ENCODE measurements around the gene NAB2. TPM values are rescaled to one million over a fixed set of nuclear protein-coding genes. Genes with fewer than 3 reads are reported as not detected.

The NAB2 gene
- total and polyA plus RNA-seq, 9 of the 15 experiments (the other 6 are each of a cell fraction or from before 2014, with no cell fraction given), result 0.45 to 40.9 (median 20.4) TPM

DNA sequence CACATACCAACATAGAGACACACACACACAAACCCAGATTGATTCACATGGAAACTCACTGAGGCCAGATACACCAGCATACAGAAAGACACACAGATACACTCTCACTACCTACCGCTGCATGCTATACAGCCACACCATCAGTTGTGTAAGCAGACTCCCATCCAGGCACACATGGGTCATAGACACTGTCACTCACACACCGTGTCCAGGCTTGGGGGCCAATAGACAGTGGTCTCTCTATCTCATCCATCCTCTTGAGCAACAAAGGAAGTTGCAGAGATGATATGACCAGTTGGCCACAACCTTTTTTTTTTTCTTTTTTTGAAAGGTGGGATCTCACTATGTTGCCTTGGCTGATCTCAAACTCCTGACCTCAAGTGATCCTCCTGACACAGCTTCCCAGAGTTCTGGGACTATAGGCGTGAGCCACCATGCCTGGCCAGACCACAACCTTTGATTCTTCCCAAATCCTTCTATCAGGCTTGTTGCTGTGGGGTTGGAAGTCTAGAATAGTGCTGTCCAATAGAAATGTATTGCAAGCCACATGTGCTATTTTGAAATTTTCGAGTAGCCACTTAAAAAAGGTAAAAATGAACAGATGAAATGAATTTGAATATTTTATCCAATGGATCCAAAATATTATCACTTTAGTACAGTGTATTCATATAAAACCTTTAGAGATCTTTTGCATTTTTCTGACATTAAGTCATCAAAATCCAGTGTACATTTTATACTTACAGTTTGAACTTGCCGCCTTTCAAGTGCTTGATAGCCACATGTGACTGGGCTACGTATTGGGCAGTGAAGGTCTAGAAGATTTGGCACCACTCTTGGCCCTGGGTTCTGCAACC, 51.1 kb downstream of the NAB2 start (continued):
- TF ChIP-seq, protein P1, sequence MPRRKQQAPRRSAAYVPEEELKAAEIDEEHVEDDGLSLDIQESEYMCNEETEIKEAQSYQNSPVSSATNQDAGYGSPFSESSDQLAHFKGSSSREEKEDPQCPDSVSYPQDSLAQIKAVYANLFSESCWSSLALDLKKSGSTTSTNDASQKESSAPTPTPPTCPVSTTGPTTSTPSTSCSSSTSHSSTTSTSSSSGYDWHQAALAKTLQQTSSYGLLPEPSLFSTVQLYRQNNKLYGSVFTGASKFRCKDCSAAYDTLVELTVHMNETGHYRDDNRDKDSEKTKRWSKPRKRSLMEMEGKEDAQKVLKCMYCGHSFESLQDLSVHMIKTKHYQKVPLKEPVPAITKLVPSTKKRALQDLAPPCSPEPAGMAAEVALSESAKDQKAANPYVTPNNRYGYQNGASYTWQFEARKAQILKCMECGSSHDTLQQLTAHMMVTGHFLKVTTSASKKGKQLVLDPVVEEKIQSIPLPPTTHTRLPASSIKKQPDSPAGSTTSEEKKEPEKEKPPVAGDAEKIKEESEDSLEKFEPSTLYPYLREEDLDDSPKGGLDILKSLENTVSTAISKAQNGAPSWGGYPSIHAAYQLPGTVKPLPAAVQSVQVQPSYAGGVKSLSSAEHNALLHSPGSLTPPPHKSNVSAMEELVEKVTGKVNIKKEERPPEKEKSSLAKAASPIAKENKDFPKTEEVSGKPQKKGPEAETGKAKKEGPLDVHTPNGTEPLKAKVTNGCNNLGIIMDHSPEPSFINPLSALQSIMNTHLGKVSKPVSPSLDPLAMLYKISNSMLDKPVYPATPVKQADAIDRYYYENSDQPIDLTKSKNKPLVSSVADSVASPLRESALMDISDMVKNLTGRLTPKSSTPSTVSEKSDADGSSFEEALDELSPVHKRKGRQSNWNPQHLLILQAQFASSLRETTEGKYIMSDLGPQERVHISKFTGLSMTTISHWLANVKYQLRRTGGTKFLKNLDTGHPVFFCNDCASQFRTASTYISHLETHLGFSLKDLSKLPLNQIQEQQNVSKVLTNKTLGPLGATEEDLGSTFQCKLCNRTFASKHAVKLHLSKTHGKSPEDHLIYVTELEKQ (CRISPR knock-in tag; IDR thresholded peaks at IDR 0.05), result no peak
- TF ChIP-seq, protein P2, sequence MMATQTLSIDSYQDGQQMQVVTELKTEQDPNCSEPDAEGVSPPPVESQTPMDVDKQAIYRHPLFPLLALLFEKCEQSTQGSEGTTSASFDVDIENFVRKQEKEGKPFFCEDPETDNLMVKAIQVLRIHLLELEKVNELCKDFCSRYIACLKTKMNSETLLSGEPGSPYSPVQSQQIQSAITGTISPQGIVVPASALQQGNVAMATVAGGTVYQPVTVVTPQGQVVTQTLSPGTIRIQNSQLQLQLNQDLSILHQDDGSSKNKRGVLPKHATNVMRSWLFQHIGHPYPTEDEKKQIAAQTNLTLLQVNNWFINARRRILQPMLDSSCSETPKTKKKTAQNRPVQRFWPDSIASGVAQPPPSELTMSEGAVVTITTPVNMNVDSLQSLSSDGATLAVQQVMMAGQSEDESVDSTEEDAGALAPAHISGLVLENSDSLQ (IDR thresholded peaks at IDR 0.05), result peak; percentile 89
- no peak for TF ChIP-seq ZNF584 (CRISPR knock-in tag; IDR thresholded peaks at IDR 0.05; ENCODE audit: low read depth)
- TF ChIP-seq FIP1L1 (IDR thresholded peaks at IDR 0.05; ENCODE audit: low read depth, low read length, poor library complexity, severe bottlenecking), result no peak
- TF ChIP-seq, protein P3, sequence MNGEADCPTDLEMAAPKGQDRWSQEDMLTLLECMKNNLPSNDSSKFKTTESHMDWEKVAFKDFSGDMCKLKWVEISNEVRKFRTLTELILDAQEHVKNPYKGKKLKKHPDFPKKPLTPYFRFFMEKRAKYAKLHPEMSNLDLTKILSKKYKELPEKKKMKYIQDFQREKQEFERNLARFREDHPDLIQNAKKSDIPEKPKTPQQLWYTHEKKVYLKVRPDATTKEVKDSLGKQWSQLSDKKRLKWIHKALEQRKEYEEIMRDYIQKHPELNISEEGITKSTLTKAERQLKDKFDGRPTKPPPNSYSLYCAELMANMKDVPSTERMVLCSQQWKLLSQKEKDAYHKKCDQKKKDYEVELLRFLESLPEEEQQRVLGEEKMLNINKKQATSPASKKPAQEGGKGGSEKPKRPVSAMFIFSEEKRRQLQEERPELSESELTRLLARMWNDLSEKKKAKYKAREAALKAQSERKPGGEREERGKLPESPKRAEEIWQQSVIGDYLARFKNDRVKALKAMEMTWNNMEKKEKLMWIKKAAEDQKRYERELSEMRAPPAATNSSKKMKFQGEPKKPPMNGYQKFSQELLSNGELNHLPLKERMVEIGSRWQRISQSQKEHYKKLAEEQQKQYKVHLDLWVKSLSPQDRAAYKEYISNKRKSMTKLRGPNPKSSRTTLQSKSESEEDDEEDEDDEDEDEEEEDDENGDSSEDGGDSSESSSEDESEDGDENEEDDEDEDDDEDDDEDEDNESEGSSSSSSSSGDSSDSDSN (IDR thresholded peaks at IDR 0.05; ENCODE audit: borderline replicate concordance in 1 of 2, low read depth in 2 of 2, low read length in 2 of 2), result no peak
- TF ChIP-seq CEBPB (tag; IDR thresholded peaks at IDR 0.05), result peak; percentile 79
- TF ChIP-seq HDAC8 (tag; IDR thresholded peaks at IDR 0.05), result no peak
- no peak for TF ChIP-seq XRCC4 (IDR thresholded peaks at IDR 0.05; ENCODE audit: extremely low read depth, insufficient read depth, insufficient read length)

All from K562 (cell line).